ENCODE measurements around the gene ERBB2. TPM values are rescaled to one million over a fixed set of nuclear protein-coding genes. Genes with fewer than 3 reads are reported as not detected.
"Not testable (repeated sequence)": the region's sequence is repeated elsewhere in the genome, so short reads cannot be mapped to it uniquely, and the experiment has no call there.

The ERBB2 gene
- total RNA-seq, 1 donor from 2014 or later: 4.1 TPM

DNA sequence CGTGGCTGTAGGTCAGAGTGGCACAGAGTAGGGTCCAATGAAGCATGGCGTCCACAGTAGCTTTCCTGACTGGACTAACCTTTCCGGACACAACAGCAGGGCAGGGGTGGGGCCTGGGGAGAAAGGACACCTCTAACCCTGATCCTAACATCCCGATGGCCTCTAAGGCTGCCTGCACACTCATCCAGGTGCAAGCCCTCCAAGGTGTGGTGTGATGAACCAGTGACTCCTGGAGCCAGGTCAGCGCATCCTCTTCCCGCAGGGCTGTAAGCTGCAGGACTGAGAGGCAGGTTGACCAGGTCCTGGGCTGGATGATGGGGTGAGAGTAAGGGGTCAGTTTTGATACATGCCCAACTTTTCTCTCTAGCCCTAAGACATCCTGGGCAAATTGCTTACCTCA lies 3.1 kb upstream of the ERBB2 start:
- DNase-seq (ENCODE audit: low spot score): no peak
- H3K27me3 Mint-ChIP-seq (ENCODE audit: low read depth): peaks cover 24% of the 10 kb centered on the region
- H3K4me1 Mint-ChIP-seq (ENCODE audit: low read depth): no peaks in the 10 kb centered on the region
- no peak overlapping the region for H3K27ac Mint-ChIP-seq
- H3K36me3 Mint-ChIP-seq (ENCODE audit: low read depth): no peaks in the 10 kb centered on the region
- H3K4me3 Mint-ChIP-seq (ENCODE audit: low read depth): no peak overlapping the region
- H3K9me3 Mint-ChIP-seq: no peaks in the 10 kb centered on the region
- intact Hi-C loops (cut with micrococcal nuclease): no loop called here

DNA sequence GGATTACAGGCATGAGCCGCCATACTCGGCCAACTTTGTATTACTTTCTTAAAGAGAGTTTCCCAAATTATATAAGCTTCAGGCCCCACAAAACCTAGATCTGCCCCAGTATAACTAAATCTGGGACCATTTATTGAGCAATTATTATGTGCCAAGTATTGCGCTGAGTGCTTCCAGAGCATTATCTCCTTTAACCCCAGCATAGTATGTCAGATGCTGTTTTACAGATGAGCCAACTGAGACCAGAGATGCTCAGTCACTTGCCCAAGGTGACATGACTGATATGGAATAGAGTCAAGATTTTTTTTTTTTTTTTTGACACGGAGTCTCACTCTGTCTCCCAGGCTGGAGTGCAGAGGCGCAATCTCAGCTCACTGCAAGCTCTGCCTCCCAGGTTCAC lies 1.9 kb upstream of the ERBB2 start:
- H3K27ac Mint-ChIP-seq: no peak overlapping the region
- no peak overlapping the region for H3K4me3 Mint-ChIP-seq (ENCODE audit: low read depth)
- H3K4me1 Mint-ChIP-seq (ENCODE audit: low read depth): no peaks in the 10 kb centered on the region
- no peak for DNase-seq (ENCODE audit: low spot score)
- no peaks in the 10 kb centered on the region for H3K9me3 Mint-ChIP-seq
- intact Hi-C loops (cut with micrococcal nuclease): no loop called here
- peaks cover 34% of the 10 kb centered on the region for H3K27me3 Mint-ChIP-seq (ENCODE audit: low read depth)
- no peaks in the 10 kb centered on the region for H3K36me3 Mint-ChIP-seq (ENCODE audit: low read depth)

DNA sequence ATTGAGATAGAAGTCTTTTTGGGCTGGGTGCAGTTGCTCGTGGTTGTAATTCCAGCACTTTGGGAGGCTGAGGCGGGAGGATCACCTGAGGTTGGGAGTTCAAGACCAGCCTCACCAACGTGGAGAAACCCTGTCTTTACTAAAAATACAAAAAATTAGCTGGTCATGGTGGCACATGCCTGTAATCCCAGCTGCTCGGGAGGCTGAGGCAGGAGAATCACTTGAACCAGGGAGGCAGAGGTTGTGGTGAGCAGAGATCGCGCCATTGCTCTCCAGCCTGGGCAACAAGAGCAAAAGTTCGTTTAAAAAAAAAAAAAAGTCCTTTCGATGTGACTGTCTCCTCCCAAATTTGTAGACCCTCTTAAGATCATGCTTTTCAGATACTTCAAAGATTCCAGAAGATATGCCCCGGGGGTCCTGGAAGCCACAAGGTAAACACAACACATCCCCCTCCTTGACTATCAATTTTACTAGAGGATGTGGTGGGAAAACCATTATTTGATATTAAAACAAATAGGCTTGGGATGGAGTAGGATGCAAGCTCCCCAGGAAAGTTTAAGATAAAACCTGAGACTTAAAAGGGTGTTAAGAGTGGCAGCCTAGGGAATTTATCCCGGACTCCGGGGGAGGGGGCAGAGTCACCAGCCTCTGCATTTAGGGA lies 577 bp upstream of the ERBB2 start:
- not testable (repeated sequence) for H3K4me1 Mint-ChIP-seq (ENCODE audit: low read depth); H3K36me3 Mint-ChIP-seq (ENCODE audit: low read depth)

DNA sequence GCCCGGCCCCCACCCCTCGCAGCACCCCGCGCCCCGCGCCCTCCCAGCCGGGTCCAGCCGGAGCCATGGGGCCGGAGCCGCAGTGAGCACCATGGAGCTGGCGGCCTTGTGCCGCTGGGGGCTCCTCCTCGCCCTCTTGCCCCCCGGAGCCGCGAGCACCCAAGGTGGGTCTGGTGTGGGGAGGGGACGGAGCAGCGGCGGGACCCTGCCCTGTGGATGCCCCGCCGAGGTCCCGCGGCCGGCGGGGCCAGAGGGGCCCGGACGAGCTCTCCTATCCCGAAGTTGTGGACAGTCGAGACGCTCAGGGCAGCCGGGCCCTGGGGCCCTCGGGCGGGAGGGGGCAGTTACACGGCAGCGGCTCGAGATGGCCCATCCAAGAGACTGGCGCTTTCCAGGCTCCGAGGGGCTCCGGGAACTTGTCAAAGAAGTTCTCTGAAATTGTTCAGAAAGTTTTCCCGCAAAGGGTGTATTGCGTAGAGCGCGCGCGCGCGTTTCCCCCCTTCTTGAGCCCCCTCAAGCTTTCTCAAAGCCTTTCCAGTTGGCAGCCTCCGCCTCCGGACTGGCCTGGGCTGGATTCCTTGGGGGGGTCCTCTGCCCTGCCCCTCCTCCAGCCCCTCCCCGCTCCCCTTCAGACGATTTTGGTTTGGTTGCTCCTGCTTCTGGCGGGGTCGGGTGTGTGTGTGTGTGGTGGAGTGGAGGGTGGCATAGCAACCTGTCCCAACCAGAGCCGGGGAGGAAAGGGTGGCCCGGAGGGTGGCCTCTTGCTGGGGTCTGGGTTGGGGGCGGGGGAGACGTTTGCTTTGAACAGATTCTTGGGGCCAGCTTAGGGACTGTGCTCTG lies 504 bp downstream of the ERBB2 start:
- Mint-ChIP-seq H3K4me3 (ENCODE audit: low read depth) (no peak overlapping the region), H3K27ac (no peak overlapping the region), H3K27me3 (ENCODE audit: low read depth) (peaks cover 34% of the 10 kb centered on the region), H3K4me1 (ENCODE audit: low read depth) (peaks cover 3% of the 10 kb centered on the region), H3K9me3 (no peaks in the 10 kb centered on the region), H3K36me3 (ENCODE audit: low read depth) (no peaks in the 10 kb centered on the region)
- no peak for DNase-seq (ENCODE audit: low spot score)
- intact Hi-C loops (cut with micrococcal nuclease): no loop called here

More for the DNA sequence above, 577 bp upstream of the ERBB2 start:
- H3K9me3 Mint-ChIP-seq; H3K4me3 Mint-ChIP-seq (ENCODE audit: low read depth); intact Hi-C loops (cut with micrococcal nuclease); H3K27ac Mint-ChIP-seq; DNase-seq (ENCODE audit: low spot score): not testable (repeated sequence)
- peaks cover 34% of the 10 kb centered on the region for H3K27me3 Mint-ChIP-seq (ENCODE audit: low read depth)

DNA sequence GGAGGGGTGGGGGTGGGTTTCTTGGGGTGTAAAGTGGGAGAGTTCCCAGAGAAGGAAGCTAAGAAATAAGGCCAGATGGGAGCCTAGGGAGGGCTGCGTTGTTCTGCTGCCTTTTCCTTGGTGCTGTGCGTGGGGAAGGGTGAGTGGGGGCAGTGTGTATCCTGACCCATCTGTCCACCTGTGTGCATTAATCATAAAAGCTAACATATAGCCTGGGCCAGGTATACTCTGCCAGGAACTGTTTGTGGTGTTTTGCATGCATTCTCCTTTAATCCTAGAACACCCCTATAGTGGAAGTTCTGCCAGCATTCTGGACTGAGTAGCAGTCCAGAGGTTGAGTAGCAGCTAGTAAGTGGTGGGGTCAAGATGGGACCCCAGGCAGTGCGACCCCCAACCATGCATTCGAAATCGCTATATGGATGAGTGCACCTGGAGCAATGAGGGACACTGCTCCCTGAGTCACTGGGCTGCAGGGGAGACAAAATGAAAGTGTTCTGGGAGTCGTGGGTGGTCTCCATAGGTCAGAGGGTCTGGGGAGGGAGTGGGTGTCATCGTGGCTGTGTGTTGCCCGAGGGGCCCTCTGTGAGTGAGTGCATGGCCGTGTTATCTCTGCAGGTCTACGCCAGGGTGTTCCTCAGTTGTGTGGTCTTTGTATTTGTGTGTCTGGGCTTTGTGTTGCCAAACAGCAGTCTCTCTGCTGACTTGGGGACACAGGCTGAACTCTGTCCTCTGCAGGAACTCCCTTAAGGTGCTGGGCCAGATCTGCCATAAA lies 1.3 kb downstream of the ERBB2 start:
- Mint-ChIP-seq H3K36me3 (ENCODE audit: low read depth) (no peaks in the 10 kb centered on the region), H3K4me3 (ENCODE audit: low read depth) (no peak overlapping the region), H3K27me3 (ENCODE audit: low read depth) (peaks cover 34% of the 10 kb centered on the region), H3K27ac (no peak overlapping the region), H3K9me3 (no peaks in the 10 kb centered on the region), H3K4me1 (ENCODE audit: low read depth) (peaks cover 3% of the 10 kb centered on the region)
- intact Hi-C loops (cut with micrococcal nuclease): no loop called here
- DNase-seq (ENCODE audit: low spot score): no peak

DNA sequence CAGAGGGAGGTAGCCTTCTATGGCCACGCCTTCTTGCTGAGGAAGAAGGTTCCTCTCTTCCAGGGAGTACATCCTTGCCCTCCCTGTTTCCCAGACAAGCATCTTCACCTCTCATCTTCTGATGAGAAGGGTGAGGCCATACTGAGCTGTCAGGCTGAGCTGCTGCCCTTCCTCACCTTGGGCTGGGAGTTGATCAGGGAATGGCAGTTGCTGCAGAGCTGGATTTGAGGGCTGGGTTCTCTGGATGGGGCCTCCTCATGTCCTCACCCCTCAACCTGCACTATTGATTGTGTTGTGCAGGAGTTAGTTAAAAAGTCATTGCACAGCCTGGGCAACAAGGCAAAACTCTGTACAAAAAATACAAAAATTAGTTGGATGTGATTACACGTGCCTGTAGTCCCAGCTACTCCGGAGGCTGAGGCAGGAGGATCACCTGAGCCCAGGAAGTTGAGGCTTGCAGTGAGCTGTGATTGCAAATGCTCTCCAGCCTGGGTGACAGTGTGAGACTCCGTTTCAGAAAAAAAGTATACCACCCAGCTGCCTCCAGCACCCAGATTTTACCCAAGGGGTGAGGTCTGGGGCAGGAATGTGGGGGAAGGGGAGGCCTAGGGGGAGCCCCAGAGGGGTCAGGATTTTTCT lies 2.0 kb downstream of the ERBB2 start:
- intact Hi-C loops (cut with micrococcal nuclease): no loop called here

DNA sequence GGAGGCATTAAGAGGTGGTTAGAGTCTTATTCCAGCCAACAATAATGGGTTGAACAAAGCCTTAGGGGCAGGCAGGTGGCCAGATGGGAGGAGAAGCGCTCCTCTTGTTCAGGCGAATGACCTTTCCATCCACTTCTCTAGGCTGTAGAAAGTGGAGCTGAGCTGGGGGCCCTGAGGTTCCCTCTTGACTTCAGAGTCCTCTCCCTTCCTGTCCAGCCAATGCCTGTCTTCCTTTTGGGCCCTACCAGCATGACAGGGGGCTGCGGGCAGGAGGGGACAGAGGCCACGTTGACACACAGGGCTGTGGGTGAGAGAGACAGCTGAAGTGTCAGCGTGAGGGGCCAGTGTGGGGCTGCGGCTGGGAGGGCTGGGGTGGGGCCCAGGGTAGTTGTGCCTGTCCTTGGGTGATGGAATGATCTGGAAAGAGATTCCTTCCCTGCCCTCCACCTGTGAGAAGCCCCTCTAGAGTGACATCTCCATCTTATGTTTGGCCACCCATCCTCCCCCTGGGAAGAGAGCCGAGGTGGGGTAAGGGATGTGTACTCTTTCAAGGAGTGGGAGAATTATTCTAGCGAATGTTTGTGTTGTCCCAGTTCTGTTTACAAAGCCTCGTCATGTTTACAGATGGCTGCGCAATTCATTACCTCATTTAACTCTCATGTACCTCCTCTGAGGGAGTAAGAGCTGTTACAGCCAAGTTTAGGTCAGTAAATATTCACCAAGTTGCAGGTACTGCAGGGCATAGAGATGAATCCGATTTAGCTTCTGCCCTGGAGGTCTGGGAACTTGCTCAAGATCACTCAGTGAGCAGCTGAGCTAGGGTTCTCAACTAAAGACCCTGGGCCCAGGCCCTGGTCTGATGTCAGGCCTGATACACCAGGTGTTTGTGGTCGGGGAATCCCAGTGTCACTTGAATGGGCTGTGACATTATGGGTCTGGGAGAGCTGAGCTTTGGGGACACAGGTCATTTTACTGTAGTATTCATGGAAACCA lies 3.3 kb downstream of the ERBB2 start:
- no peaks in the 10 kb centered on the region for H3K36me3 Mint-ChIP-seq (ENCODE audit: low read depth)
- DNase-seq (ENCODE audit: low spot score): no peak
- intact Hi-C loops (cut with micrococcal nuclease): no loop called here
- H3K9me3 Mint-ChIP-seq: no peaks in the 10 kb centered on the region
- H3K4me1 Mint-ChIP-seq (ENCODE audit: low read depth): peaks cover 10% of the 10 kb centered on the region
- peaks cover 34% of the 10 kb centered on the region for H3K27me3 Mint-ChIP-seq (ENCODE audit: low read depth)
- no peak overlapping the region for H3K4me3 Mint-ChIP-seq (ENCODE audit: low read depth)
- H3K27ac Mint-ChIP-seq: no peak overlapping the region

More for the DNA sequence above, 2.0 kb downstream of the ERBB2 start:
- no peak for DNase-seq (ENCODE audit: low spot score)
- H3K27ac Mint-ChIP-seq: no peak overlapping the region
- H3K4me3 Mint-ChIP-seq (ENCODE audit: low read depth): no peak overlapping the region
- no peaks in the 10 kb centered on the region for H3K36me3 Mint-ChIP-seq (ENCODE audit: low read depth)
- no peaks in the 10 kb centered on the region for H3K9me3 Mint-ChIP-seq
- peaks cover 5% of the 10 kb centered on the region for H3K4me1 Mint-ChIP-seq (ENCODE audit: low read depth)
- peaks cover 34% of the 10 kb centered on the region for H3K27me3 Mint-ChIP-seq (ENCODE audit: low read depth)

DNA sequence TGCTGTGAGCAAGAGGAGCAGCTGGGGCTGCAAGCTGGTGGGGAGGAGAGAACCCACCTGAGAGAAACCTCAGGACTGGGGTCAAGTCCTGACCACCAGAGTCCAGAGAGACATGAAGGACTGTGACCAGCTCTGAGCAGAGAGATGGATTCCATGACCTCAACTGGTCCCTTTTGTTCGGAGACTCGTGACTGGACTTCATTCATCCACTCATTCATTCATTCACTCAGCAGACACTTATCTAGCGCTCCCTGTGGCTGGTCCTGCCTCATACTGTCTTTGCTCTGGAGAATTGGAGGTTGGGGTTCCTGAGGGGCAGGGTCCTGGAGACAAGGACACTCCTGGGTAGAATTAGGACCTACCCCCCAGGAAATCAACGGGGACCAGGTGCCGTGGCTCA lies 4.0 kb downstream of the ERBB2 start:
- H3K4me3 Mint-ChIP-seq (ENCODE audit: low read depth): no peak overlapping the region
- no peak overlapping the region for H3K27ac Mint-ChIP-seq
- no peaks in the 10 kb centered on the region for H3K9me3 Mint-ChIP-seq
- H3K36me3 Mint-ChIP-seq (ENCODE audit: low read depth): no peaks in the 10 kb centered on the region
- H3K4me1 Mint-ChIP-seq (ENCODE audit: low read depth): peaks cover 10% of the 10 kb centered on the region
- intact Hi-C loops (cut with micrococcal nuclease): no loop called here
- peaks cover 32% of the 10 kb centered on the region for H3K27me3 Mint-ChIP-seq (ENCODE audit: low read depth)
- no peak for DNase-seq (ENCODE audit: low spot score)

DNA sequence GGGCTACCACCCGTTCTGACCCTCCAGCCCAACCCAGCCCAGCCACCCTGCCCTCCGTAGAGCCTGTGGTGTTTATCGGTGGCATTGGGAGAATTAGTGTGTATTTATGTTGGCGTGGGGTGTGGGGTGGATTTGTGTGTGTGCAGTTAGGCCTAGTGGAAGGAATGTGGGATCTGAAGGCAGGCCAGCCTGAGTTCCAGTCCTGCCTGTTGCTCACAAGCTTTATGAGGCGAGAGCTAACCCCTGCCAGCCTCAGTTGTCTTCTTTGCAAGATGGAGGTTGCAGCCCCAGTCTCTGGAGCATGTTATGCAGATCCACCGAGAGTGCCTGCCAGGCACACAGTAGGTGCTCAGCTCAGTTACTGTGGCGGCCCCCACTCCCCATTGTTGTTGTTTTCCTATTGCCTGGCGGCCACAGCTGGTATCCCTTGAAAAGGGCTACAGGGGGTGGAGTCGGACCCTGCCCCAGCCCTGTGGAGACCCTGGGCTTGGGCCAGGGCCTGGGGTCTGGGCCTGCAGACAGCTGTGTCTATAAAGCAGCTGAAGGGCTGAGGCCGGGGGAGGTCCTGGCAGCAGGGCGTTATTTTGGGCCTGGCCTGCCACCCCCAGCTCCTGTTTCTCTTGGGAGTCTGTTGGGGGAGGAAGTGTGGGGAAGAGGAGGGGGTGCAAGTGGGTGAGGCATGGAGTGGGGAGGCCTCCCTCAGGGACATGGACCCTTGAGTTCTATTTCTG lies 5.1 kb downstream of the ERBB2 start:
- H3K4me3 Mint-ChIP-seq (ENCODE audit: low read depth): no peak overlapping the region
- intact Hi-C loops (cut with micrococcal nuclease): no loop called here
- no peak for DNase-seq (ENCODE audit: low spot score)
- no peaks in the 10 kb centered on the region for H3K36me3 Mint-ChIP-seq (ENCODE audit: low read depth)
- no peaks in the 10 kb centered on the region for H3K9me3 Mint-ChIP-seq
- no peak overlapping the region for H3K27ac Mint-ChIP-seq
- peaks cover 10% of the 10 kb centered on the region for H3K4me1 Mint-ChIP-seq (ENCODE audit: low read depth)
- peaks cover 23% of the 10 kb centered on the region for H3K27me3 Mint-ChIP-seq (ENCODE audit: low read depth)

DNA sequence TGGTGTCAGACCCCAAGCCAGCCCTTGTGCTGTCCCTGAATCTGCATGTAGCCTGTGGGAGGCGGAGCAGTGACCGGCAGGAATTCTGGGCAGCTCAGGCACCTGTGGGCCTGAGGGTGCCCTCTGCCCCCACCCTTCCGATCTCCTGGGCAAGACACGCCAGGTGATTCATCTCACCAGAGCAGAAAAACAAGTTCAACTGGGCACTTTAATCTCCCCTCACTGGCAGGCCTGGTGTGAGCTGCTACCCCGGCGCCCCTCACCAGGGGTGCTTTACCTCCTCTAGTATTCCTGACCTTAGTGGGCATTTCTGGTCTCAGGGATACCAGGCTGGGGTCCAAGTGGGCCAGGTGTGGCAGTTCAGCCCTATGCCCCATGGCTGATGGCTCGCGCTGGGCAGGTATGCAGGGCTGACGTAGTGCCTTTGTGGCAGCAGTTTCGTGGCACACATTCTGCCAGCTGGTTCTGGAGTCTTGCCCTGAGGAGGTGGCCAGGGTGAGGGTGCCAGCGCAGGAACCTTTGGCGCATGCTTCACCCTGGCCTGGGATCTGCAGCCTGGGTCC lies 6.0 kb downstream of the ERBB2 start:
- Mint-ChIP-seq H3K4me3 (ENCODE audit: low read depth) (no peak overlapping the region), H3K9me3 (no peaks in the 10 kb centered on the region)

DNA sequence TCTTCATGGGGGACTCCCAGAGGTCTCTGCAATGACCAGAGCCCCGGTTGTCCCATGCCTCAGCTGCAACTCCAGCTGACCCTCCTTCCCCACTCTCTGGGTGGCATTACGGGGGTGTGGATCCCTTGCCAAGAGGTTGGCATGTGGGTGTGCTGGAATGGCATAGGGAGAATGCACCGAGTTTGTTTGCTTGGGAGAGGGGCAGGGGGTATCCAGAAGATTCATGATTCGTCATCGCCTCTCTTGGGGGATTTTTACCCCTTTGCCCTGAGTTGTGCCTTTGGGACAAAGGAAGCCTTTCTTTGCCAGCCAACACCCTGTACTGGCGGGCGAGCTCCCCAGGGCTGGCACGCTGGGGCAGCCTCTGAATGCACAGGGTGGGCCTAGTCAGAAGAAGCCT lies 6.5 kb downstream of the ERBB2 start:
- H3K9me3 Mint-ChIP-seq: no peaks in the 10 kb centered on the region
- DNase-seq (ENCODE audit: low spot score): no peak
- H3K27ac Mint-ChIP-seq: no peak overlapping the region
- H3K36me3 Mint-ChIP-seq (ENCODE audit: low read depth): no peaks in the 10 kb centered on the region
- H3K4me1 Mint-ChIP-seq (ENCODE audit: low read depth): peaks cover 10% of the 10 kb centered on the region
- peaks cover 13% of the 10 kb centered on the region for H3K27me3 Mint-ChIP-seq (ENCODE audit: low read depth)
- intact Hi-C loops (cut with micrococcal nuclease): no loop called here
- H3K4me3 Mint-ChIP-seq (ENCODE audit: low read depth): no peak overlapping the region

More for the DNA sequence above, 6.0 kb downstream of the ERBB2 start:
- DNase-seq (ENCODE audit: low spot score): no peak
- intact Hi-C loops (cut with micrococcal nuclease): no loop called here
- no peak overlapping the region for H3K27ac Mint-ChIP-seq
- no peaks in the 10 kb centered on the region for H3K36me3 Mint-ChIP-seq (ENCODE audit: low read depth)
- H3K4me1 Mint-ChIP-seq (ENCODE audit: low read depth): peaks cover 10% of the 10 kb centered on the region
- peaks cover 18% of the 10 kb centered on the region for H3K27me3 Mint-ChIP-seq (ENCODE audit: low read depth)

Data from activated T-helper 2 cell treated with anti-CD3 and anti-CD28 coated beads, Interferon-gamma antibody, Interleukin-2, Interleukin-4, amounts not matched to agents 10 μg/mL and 5 μg/mL and 100 μg/mL, durations not matched to agents 14 hours and 24 hours and 36 hours (primary cell).